Measurements from ENCODE around the gene KCNH5.
A peak's percentile ranks its signal among the peaks of the same experiment; 100 is the strongest.

The KCNH5 gene, protein sequence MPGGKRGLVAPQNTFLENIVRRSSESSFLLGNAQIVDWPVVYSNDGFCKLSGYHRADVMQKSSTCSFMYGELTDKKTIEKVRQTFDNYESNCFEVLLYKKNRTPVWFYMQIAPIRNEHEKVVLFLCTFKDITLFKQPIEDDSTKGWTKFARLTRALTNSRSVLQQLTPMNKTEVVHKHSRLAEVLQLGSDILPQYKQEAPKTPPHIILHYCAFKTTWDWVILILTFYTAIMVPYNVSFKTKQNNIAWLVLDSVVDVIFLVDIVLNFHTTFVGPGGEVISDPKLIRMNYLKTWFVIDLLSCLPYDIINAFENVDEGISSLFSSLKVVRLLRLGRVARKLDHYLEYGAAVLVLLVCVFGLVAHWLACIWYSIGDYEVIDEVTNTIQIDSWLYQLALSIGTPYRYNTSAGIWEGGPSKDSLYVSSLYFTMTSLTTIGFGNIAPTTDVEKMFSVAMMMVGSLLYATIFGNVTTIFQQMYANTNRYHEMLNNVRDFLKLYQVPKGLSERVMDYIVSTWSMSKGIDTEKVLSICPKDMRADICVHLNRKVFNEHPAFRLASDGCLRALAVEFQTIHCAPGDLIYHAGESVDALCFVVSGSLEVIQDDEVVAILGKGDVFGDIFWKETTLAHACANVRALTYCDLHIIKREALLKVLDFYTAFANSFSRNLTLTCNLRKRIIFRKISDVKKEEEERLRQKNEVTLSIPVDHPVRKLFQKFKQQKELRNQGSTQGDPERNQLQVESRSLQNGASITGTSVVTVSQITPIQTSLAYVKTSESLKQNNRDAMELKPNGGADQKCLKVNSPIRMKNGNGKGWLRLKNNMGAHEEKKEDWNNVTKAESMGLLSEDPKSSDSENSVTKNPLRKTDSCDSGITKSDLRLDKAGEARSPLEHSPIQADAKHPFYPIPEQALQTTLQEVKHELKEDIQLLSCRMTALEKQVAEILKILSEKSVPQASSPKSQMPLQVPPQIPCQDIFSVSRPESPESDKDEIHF

DNA sequence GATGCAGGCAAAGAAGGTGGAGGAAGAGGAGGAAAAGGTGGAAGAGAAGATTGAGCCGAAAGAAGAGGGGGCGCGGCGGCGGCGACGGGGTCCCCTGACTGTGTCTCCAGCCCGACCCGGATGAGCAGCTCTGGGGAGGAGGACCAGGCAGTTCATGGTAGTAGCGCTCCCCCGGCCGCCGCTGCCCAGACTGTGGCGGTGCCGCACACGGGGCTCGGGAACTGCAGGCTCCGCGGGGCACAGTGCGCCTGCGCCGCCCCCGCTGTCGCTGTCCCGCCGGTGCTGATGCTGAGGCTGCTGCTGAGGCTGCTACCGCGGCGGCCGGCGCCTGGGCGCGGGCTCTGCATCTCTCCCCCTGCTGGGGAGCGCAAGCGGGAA is at the start of gene KCNH5:
Gene KCNH5 (minus strand): TSS at position 225 of the 378 bp plus-strand sequence. CDS start 272 bp downstream, outside the sequence.
- DNase-seq (ENCODE audit: low spot score), result peak; percentile 13

DNA sequence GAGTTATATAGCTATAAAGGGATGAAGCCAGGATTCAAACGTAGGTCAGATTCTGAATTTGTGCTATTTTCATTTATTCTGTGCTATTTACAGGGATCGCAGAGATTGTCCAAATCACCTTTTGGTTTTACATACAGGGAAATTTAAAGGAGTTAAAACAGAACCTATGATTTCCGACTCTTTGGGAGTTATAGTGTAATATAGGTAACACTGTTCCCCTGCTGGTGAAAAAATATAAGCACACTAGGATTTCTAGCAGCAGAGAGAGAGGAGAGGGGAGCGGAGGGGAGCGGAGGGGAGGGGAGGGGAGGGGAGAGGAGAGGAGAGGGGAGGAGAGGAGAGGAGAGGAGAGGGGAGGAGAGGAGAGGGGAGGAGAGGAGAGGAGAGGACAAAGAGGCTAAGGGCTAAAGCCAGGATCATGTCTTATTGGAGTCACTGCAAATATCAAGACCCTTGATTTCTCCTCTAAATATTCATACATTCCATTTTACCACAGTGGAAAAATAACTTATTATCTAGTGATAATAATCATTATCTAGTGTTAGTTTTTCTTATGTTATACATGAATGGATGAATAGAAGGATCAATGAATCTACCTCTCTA is 46.2 kb upstream of the KCNH5 start:
- DNase-seq (ENCODE audit: low spot score), result no peak

DNA sequence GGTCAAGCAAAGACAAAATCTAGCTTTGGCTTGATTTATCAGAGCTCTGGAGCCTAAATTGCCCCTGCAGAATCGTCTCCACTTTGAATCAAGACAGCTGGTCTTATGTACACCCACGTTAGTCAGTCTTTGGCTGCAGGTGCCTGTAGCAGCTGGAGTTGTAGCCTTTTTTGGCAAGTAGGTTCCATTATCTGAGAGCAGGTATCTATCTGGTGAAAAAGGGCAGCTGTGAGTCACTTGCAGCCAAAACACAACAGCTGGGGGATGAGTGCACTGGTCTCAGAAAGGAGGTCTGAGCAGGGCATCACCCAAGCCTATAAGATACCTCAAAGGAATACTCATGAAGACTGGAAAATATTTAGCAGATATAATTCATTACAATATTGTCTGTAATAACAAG is 43.6 kb upstream of the KCNH5 start:
- no peak for DNase-seq (ENCODE audit: low spot score)

DNA sequence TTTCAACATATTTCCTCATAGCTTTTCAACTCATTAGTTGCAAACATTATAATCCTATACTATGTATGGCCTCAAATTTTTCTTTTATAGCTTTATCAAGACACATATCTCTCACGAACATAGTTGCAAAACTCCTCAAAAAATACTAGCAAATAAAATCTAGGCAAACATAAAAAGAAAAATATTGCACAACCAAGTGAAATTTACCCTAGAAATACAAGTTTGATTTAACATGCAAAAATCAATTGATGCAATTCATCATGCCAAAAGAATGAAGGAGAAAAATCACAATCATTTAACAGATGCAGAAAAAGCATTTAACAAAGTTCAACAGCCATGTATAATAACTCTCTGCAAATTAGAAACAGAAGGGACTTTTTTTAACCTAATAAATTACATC is 33.3 kb upstream of the KCNH5 start:
- DNase-seq (ENCODE audit: low spot score), result no peak

DNA sequence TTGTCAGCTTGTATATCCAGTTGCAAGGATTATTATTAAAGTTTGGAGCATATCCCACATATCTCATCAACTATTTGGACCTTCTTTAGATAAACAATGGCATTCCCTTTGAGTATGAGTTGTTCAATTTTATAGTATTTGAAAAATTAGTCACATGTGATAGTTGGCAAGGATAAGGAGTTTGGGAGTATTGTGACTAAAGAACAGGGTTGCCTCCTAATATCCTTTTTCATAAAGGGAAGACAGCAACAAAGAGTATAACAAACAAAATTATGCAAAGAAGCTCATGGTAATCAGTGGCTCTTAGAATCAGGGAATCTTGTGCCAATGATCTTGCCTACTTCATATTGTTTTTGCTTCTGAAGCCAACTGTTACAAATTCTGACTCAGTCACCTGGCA is 31.2 kb upstream of the KCNH5 start:
- DNase-seq (ENCODE audit: low spot score), result no peak

DNA sequence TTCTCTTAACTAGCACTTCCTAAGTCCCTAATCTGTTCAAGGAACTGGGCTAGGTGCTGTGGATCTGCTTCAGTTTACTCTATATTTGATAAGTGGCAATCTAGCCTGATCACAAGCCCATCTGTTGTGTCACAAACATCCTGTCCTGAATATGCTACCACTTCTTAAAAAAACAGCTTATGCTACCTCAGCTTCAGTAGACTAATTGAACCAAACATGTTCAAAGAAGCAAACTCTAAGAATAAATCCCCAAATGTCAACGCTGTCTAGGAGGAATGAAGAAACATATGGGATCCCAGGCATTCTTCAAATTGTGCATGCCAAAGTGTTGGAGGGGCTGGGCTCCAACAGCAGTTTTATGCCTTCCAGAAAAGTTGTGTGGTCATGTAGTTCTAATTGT is 10.4 kb upstream of the KCNH5 start:
- no peak for DNase-seq (ENCODE audit: low spot score)

DNA sequence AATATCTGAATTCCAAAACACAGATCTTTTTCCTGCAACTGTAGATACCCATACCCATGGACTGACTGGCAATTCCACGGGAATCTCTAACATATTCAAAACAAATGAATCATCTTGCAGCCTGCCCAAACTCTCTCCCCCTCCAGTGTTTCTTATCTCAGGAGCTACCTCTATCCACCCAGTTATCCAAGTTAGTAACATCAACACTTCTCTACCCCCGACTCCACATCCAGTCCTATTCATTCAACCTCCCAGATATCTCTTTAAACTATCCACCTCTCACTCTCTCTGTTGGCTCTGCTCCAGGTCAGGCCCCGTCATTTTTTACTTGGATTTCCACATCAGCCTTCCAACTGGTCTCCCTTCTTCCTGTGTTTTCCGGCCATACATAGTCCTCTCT is 6.7 kb upstream of the KCNH5 start:
- no peak for DNase-seq (ENCODE audit: low spot score)

DNA sequence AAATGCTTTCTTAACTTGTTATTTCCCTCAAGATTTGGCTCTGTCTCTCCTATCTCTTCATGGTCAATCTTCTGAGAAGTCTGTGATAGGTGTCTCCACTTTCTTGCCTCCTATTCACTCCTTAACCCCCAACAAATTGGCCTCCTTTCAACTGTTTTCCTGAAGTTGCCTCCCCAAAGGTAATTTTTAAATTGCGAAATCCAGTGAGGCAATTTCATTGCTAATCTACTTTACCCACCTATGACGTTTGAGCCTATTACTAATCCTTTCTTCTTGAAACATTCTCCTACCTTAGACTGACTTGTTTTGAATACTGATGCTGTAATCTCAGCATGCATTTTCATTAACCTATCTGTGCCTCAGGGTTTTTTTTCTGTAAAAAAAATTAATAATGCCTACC is 6.0 kb upstream of the KCNH5 start:
- no peak for DNase-seq (ENCODE audit: low spot score)

DNA sequence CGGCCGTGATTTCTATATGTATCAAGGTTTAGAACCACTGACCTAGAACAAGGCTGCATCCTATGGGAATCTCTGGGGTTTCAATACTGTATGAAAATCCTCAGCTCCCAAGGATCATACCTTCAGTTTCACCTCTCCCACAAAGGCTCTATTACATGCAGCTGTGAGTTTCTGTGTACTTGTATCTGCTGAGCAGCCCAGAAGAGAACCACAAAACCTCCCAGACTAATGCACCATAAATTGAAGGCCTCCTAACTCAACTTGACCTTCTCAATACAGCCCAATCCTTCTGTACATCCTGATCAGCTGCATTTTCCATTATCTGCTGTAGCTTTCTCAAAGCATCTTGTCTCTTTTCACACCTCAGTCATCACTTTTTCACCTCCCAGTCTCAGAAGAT is 5.4 kb upstream of the KCNH5 start:
- DNase-seq (ENCODE audit: low spot score), result no peak

DNA sequence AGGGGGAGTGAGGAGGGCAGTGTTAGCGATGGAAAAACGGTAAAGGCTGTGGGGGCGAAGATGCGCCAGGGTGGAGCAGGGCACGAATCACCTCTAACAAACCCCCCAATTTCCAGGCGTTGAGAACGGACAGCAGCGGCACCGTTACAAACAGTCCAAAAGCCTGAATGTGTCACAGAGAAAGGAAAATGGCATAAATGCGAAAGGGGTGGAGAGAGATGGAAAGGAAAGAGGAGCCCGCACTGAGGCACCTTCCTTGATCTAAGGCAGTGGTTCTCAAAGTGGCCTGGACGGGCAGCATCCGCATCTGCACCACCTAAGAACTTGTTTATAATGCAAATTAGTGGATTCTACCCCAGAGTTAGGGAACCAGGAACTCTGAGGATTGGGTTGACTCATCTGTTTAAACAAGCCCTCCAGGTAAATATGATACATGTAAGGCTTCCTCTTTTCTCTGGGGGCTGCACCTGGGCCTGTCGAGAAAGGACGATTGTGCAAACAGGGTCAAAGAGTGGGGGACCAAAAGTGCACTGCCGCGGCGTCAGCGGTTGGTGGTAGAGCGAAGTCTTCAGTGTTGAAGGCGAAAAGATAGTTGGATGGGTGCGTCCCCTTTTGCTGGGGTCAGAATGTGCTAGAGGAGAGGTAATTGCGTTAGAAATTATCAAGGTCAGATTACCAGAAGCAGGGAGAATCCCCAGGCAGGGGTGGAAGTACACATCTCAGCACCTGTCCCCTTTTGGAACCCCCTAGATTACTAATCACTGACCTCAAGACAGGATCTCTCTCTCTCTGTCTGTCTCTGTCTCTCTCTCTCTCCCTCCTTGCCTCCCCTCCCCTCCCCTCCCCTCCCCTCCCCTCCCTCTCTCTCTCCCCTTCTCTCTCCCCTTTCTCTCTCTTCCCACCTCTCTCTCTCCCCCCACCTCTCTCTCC is 1.3 kb upstream of the KCNH5 start:
- no peak for DNase-seq (ENCODE audit: low spot score)

DNA sequence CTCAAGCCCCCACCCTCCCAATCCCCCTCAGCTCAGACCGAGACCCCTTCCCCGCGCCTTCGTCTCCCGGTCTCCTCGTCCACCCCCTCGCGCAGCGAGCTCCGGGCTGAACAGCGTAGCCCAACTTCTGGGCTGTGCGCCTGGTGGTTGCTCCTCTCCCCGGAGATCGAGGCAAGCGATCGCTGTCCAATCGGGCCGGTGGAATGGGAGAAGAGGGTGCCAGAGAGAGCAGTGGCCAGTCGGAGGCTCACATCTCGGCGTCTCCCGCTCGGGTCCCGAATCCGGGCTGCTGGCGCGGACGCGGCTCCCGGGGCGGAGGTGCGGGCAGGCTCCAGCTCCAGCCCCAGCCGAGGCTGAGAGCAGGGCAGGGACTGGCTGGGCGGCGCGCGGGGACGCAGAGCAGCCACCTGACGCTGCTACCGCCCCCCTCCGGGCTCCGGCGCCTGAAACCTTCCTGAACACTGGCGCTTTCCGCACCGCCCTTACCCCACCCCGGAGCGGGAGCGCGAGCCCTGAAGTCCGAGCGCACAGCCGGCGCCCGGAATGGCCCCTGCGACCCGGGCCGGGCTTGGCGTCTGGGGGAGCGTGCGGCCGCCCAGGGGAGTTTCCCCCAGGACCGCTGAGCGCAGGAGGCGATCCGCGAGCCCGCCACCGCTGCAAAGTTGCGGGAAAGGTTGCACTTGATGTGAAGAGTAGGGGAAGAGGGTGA is 508 bp upstream of the KCNH5 start:
- peak; percentile 1 for DNase-seq (ENCODE audit: low spot score)

DNA sequence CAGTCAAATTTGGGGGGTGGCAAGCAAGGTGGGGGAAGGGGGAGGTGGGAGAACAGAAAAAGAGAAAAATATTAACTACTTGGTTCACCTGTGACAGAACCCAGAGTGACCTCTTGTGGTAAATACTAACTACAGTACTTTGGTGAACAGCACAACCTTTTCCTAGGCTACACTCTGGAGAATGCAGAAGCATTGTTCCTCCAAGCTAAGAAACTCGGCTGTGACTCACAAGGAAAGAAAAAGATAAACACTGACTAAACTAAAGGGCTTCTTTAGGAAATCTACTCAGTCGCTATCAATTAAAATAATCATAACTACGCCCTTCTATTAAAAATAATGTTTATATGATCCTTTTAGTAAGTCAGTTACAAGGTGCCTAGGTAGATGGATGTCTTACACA is 5.4 kb downstream of the KCNH5 start:
- DNase-seq (ENCODE audit: low spot score), result peak; percentile 8

DNA sequence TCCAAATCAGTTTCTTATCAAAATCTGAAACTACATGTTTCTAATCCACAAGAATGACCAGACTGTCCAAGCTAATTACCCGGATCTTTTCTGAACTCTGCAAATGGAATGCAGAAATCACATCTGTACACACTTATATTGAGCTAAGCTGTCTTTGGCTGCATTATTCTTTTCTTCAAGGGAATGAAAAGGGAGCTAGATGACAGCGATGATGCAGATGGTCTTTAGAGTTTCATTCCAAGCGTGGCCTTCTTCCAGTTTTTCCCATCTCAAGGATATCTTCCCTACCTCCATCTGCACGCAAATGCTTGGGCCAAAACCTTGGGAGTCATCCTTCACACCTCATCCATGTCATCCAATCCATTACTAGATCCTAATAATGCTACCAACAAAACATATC is 12.6 kb downstream of the KCNH5 start:
- DNase-seq (ENCODE audit: low spot score), result no peak

DNA sequence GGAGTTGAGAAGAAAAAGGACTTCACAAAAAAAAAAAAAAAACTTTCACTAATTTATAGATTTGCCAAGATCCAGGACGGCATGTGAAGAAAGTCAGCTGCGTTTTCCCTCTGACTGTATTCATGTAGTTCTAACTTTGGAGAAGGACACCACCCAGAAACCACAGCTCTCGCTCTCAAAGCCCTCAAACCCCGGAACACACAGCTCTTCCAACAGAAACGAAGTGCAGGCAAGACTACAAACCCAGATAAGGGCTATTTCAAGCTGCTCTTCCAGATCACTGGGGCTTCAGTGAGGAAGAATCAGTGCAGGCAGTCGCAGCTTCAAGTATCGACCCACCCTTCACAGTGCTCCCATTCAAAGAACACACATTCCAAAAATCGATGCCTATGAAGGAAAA is 13.2 kb downstream of the KCNH5 start:
- no peak for DNase-seq (ENCODE audit: low spot score)

DNA sequence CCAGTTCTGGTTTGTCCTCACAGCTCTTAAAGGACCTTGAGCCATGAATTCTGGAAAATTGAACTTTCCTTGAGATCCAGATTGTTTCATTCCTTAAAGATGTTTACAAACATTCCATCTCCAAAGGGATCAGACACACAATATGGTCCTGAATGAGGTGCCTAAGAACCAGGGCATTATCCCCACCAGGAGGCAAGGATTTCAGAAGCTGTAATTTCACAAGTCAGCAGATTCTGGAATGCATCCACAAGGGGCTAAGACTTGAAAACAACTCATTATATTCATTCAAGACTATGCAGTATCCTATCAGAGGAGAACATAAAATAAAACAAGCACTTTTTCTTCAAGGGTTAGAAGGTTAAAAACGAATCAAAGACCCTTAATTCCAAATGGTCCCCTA is 15.1 kb downstream of the KCNH5 start:
- DNase-seq (ENCODE audit: low spot score), result no peak

DNA sequence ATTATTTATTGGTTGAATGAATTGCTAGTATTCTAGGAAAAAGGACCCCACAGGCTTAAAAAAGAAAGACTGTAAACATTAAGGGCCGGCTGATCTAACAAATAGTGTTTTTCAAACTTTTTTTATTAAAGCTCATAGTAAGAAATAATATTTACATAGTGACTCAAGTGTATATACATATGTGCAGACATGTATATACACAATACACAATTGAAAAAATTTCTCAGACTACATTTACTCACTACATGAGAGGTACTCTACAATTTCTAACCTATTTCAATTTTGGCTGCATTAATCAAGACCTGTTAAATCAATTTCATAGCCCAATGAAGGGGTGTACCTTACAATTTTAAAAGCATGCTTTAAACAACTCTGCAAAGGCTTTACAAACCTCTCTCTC is 17.5 kb downstream of the KCNH5 start:
- DNase-seq (ENCODE audit: low spot score), result no peak

DNA sequence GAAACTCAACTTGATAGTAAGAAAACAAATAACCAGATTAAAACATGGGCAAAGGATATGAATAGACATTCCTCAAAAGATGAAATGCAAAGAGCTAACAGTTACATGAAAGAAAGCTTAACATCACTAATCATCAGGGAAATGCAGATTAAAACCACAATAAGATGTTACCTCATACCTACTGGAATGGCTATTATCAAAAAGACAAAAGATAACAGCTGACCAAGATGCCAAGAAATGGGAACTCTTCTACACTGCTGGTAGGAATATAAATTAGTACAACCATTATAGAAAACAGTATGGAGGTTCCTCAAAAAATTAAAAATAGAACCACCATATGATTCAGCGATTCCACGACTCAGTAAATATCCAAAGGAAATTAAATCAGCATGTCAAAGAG is 18.8 kb downstream of the KCNH5 start:
- DNase-seq (ENCODE audit: low spot score), result no peak

DNA sequence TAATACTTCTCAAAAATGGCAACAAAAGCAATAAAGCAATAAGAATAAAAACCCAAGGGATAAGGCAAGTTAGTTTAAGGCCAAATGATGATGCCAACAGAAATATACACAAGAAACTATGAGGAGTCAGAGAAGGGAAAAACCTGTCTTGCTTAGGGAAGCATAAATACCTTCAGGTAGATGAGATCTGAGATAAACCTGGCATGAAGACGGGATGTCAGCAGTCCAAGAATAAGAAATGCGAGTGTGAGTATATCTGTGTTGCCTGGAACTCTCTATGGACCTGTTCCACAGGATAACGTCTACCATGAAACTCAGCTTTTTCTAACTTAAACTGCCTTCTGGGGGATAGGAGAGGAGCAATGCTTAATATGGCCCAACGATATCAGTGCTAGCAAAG is 30.6 kb downstream of the KCNH5 start:
- no peak for DNase-seq (ENCODE audit: low spot score)

DNA sequence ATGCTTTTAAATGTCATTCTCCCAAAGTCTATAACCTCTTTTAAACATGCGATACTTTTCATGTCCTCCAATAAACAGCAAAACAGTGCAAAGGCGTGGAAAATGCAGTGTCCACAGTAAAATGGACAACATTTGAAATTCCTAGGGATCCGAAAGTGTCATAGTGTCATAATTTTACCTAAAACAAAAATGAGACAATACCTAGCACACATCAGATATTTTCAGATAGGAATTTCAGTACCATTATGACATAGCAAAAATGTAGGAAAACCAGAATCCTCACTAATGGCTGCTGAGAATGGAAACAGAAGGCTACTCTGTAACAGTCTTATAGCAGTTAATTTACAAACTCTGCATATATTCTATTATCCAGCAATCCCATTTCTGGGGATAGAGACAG is 33.1 kb downstream of the KCNH5 start:
- DNase-seq (ENCODE audit: low spot score), result no peak

DNA sequence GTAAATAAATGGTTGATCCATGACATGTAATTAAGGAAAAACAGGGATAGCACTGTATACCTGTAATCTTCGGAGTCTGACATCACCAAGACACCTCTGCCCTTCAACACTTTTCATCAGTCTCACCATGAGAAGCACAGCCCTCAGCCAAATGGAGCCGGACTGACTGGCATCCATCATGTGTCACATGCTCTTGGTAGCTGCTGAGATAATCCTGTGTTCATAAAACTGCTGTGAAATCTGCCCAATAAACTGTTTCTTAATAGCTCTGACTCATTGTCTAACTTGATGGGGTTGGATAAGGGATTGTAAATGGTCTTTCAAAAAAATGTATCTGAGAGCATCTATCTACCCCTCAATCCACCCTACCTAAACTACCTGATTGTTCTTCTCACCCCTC is 33.6 kb downstream of the KCNH5 start:
- DNase-seq (ENCODE audit: low spot score), result no peak

DNA sequence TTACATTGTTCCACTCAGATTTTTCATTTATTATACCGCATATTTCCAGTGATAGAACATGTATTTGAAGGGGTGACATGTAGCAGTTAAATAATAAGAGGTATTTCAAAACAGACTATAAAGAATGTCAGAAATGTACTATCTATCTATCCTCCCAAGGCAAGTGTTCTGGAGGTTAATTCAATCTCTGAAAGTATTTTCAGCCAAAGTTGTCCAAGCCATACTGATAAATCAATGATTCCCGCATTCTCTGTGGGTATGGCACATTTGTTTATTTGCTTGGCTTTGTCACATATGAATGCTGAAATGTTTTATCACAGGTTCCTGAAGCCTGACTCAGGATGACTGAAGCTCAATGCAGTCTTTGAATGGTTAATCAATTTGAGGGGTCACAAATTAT is 35.8 kb downstream of the KCNH5 start:
- no peak for DNase-seq (ENCODE audit: low spot score)
